Right lobe of liver (tissue), 4 donors: ENCODE results near the gene ARHGAP27.

ENCODE experiments used
- CTCF ChIP-seq, 4 donors: fragments of 200-600 bp in 3 of 4; fragments of 450-650 bp in 1 of 4; IDR thresholded peaks; one replicate each; pipeline versions ENCODE4 v1.5.1 to v1.8.0; 2016 to 2022; ENCODE audit warnings: antibody characterized with exemption in 4 of 4, mild to moderate bottlenecking in 2 of 4
- POLR2A ChIP-seq: fragments of 450-650 bp; IDR thresholded peaks from one replicate; pipeline ENCODE4 v1.6.1; 2017; ENCODE audit warnings: antibody characterized with exemption, mild to moderate bottlenecking
- donor health status: DM: no; HTN: no; CAD: no.
- donor health status: DM: no; HTN: no; CAD: no.
- donor health status: DM: no; HTN: yes; CAD: no.

- peak in 2 of 4 donors; percentile 31 to 48 for TF ChIP-seq CTCF (IDR thresholded peaks at IDR 0.05)
- no peak for TF ChIP-seq POLR2A
These were observed 7.3 kb downstream of the ARHGAP27 start for GRCh38 chr17:45425125-45425983.
